NCI-H146 (cell line): ENCODE measurements around the gene PEAK3.

Source experiments
- DNase-seq: peaks from one replicate; lab custom pipeline; 2025; lab: John Stamatoyannopoulos, UW

PEAK3 gene

GRCh38 chr19:2236314-2237050 lies 45.5 kb downstream of the PEAK3 start, which contains the start of the genes PLEKHJ1 and SF3A2:
PLEKHJ1 (minus strand) TSS chr19:2236329; CDS start chr19:2236248, 81 bp downstream.
SF3A2 (plus strand) TSS chr19:2236824; CDS start chr19:2243419, 6,595 bp downstream.
- peak; percentile 93 for DNase-seq

DNA sequence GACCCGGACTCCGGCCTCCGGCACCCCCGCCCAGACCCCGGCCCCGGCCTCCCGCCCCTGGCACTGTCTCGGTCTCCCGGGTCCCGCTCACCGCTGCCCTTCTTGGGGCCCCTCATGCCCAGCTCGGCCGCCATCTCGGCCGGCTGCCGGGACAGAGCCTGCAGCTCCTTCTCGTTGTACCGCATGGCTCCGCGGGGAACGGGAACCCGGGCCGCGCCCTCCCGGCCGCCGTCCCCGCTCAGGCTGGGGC lies 46.0 kb downstream of the PEAK3 start:
- DNase-seq: no peak

DNA sequence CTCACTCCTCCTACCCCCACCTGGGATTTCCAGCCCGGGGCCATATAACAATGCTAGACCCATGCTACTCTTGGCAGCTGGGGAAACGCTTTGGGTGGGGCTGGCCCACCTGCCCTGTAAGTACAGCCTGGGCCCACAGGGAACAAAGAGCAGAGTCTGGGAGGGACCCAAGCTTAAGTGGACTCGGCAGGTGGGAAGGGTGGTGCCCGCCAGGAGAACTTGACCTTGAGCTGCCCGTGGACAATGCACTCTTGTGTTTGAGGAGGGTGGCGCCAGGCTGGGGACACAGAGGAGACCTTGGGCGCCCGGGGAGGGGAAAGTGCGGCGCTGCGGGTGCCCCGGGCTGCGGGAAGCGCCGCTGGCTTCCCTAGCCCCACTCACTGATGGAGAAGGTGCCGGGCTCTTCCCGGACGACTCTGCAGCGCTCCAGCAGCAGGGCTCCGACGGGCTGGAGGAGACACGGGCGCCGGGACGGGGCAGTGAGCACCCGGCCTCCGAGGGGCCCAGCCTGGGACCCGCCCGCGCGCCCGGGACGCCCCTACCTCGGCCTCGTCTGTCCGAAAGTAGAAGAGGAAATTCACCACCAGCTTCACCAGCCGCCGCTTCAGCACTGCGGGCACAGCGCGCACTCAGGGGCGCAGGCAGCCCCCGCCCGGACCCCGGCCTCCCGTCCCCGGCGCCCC lies 46.5 kb downstream of the PEAK3 start:
- peak; percentile 97 for DNase-seq

DNA sequence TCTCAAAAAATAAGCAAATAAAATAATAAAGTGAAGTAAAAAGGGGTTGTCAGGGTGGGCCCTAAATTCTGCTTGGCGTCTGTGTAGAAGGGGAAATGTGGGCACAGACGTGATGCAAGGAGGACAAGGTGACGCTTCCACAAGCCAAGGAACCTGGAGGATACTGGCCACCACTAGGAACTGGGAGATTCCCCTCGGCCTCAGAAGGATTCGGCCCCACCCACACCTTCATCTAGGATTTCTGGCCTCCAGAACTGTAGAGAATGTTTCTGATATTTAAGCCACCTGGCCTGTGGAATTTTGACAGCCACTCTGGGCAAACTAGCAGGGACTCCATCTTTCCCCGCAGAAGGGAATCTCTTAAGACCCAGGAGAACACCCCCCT lies 47.0 kb downstream of the PEAK3 start:
- DNase-seq: no peak

DNA sequence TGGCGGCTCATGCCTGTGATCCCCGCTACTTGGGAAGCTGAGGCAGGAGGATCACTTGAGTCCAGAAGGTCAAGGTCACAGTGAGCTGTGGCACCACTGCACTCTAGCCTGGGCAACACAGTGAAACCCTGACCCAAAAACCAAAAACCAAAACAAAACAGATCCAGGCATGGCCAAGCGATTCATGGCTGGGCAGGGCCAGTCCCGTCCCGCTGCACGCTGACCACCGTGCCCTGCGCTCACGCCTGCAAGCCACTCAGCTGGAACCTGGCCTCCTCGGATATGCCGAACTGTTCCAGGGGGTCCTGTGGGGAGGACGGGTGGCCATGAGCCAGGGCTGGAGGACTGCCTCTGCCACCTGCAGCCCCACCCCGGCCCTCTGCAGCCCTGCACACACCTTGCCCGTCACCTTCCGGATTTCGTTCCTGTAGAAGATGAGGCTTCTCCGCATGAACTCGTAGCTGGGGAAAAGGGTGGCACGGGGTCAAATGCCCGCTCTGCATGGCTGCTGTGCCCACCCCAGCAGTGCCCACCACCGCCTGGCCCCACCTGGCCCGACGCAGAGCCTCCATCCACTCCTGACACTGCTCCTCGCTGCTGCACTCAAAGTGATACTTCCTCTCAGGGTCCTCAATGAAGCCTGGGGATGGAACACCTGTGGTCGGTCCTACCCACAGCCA lies 48.2 kb downstream of the PEAK3 start:
- DNase-seq: no peak

DNA sequence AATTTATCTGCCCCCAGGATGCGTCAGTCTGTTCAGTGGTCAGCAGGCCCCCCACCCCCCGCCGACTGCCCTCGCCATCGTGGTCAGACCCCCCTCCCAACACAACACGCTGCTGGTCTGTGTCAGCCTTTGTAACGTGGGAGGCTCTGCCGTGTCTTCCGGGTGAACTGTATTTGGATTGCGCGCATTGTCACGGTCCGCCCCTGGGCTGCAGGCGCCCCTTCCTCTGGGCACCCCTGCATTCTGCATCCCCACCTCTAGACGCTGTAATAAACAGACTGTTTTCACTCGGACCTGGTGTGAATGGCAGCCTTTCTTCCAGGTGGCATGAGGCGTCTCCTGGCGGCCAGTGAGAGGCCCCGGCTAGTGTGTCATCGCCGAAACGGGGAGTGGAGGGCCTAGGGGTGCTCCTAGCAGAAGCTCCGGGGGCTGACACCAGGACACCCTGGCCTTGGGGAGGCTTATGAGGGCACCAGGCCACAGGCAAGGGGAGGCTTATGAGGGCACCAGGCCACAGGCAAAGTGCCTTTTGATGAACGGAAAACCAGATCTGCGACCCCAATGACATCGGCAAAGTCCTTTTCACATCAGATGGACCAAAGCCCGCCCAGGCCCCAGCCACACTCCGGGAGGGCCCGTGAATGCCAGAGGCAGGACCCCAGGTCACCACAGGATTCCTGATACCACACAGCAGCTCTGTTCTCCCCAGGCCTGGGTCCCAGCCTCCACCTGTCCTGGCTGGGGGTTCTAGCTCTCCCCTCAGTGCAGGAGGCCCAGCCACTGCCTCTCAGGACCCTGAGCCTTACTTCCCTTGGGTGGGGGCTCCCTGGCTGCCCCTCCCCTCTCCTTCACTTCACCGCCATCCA lies 49.5 kb downstream of the PEAK3 start:
- no peak for DNase-seq

GRCh38 chr19:2231621-2232221 lies 50.3 kb downstream of the PEAK3 start:
- DNase-seq: no peak

DNA sequence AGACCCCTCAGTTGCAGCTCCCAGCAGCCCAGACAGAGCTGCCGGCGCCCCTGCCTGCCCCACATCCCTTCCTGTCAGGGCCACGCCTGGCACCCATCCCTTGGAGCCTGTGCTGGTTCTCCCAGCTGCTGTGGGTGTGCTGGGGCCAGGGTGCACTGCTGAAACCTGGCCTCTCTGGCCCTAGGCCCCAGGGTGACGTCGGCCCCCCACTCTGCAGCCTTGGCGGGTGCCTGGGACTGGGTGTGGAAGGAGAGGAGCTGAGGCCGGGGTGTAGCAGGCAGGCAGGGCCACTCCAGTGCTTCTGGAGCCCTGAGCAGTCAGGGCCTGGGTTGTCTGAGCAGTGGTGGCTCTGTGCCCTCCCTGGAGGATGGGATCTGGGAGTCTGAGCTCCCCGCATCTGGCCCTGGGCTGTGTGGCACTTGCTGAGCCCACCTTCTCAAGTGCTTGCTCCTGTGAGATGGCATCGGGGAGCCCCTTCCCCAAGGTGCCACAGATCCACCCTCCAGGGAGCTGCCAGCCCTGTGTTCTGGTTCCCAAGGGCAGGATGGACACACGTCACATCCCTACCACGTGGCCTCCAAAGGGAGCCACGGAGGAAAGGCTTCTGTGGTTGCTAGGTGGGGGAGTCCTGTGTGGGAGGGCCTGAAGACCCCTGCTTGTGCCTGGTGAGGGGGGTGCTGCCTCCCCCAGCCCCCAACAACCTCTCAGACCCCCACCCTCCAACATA lies 51.0 kb downstream of the PEAK3 start:
- DNase-seq: no peak

DNA sequence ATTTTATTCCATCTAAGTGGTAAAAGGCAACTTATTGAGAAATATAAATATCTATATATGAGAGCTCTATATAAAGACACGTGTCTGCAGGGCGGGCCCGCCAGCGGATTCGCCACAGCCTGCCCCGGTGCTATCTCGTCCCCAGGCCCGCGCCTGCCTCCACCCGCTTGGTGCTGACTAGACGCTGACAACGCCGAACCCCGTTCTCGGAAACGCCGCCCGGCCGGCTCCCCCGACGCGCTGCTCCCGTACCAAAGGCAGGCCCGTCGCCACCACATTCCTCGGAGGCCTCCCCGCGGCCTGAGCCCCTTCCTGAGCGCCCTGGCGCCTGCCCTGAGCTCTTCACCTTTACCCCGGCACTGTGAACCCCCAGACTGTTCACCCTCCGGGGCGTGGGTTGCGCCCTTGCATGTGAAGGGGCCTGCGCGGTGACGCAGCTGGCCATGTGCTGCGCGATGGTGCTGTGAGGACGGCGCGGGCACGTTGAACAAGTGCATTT lies 51.9 kb downstream of the PEAK3 start:
- no peak for DNase-seq

GRCh38 chr19:2229103-2230032 lies 52.6 kb downstream of the PEAK3 start:
- DNase-seq: no peak

GRCh38 chr19:2228157-2229030 lies 53.6 kb downstream of the PEAK3 start:
- no peak for DNase-seq

- no peak for DNase-seq
Observed at GRCh38 chr19:2227415-2228156, 54.4 kb downstream of the PEAK3 start.

DNA sequence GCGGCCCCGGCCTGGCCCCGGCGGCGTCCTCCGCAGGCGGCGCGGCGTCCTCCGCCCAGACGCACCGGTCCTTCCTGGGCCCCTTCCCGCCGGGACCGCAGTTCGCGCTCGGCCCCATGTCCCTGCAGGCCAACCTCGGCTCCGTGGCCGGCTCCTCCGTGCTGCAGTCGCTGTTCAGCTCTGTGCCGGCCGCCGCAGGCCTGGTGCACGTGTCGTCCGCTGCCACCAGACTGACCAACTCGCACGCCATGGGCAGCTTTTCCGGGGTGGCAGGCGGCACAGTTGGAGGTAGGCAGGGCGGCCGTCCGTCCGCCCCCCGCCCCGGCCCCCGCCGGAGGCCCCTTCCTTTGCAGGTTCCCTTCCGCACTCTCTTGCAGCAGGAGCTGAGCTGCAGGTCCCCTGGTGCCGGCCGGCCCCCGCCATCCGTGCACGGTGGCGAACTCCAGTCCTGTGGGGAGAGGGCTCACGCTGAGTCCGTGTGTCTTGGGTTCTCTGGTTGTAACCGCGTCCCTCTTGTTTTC lies 55.1 kb downstream of the PEAK3 start:
- no peak for DNase-seq

DNA sequence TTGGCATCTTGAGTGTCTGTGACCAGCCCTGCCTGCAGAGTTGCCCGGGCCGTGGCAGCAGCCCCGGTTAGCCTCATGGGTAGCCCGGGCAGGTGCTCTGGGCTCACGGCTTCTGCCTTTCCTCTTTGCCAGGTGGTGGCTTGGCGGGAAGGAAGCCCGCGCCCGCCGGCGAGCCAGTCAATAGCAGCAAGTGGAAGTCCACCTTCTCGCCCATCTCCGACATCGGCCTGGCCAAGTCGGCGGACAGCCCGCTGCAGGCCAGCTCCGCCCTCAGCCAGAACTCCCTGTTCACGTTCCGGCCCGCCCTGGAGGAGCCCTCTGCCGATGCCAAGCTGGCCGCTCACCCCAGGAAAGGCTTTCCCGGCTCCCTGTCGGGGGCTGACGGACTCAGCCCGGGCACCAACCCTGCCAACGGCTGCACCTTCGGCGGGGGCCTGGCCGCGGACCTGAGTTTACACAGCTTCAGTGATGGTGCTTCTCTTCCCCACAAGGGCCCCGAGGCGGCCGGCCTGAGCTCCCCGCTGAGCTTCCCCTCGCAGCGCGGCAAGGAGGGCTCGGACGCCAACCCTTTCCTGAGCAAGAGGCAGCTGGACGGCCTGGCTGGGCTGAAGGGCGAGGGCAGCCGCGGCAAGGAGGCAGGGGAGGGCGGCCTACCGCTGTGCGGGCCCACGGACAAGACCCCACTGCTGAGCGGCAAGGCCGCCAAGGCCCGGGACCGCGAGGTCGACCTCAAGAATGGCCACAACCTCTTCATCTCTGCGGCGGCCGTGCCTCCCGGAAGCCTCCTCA lies 55.7 kb downstream of the PEAK3 start:
- no peak for DNase-seq

GRCh38 chr19:2225415-2226050 lies 56.4 kb downstream of the PEAK3 start:
- DNase-seq: no peak

- no peak for DNase-seq
Observed at GRCh38 chr19:2224754-2225349, 57.1 kb downstream of the PEAK3 start.
